Thyroid gland (tissue), 4 donors: ENCODE results near the gene EML6. TPM values are rescaled to one million over a fixed set of nuclear protein-coding genes. Genes with fewer than 3 reads are reported as not detected.
A peak's percentile ranks its signal among the peaks of the same experiment; 100 is the strongest.

Experiments
- DNase-seq, 2 donors: peaks; one replicate each; pipeline ENCODE4 v3.0.0-alpha.2; 2019
- H3K27ac ChIP-seq, 3 donors: fragments of 200-600 bp; sonication (generic); 1 replicate in 2 of 3; 2 replicates in 1 of 3; pipeline ENCODE4 v1.5.1; 2016 to 2019; ENCODE audit warnings: mild to moderate bottlenecking in 1 of 3, moderate library complexity in 1 of 3
- H3K27me3 ChIP-seq: fragments of 200-600 bp; sonication (generic); one replicate; pipeline ENCODE4 v1.5.1; 2019
- H3K36me3 ChIP-seq, 2 donors: fragments of 200-600 bp; sonication (generic); one replicate each; pipeline ENCODE4 v1.5.1; 2016 to 2019
- H3K4me1 ChIP-seq, 2 donors: fragments of 200-600 bp; sonication (generic); one replicate each; pipeline ENCODE4 v1.5.1; 2017 to 2019
- H3K4me3 ChIP-seq, 3 donors: fragments of 200-600 bp; sonication (generic); replicated peaks in 1 of 3; 1 replicate in 2 of 3; 2 replicates in 1 of 3; pipeline ENCODE4 v1.5.1; 2016; ENCODE audit warnings: mild to moderate bottlenecking in 1 of 3
- H3K9me3 ChIP-seq: fragments of 200-600 bp; sonication (generic); one replicate; pipeline ENCODE4 v1.5.1; 2017
- CTCF ChIP-seq, 6 experiments: fragments of 200-600 bp in 3 of 6; fragments of 450-650 bp in 3 of 6; sonication (generic) in 3 of 6; IDR thresholded peaks; one replicate each; pipeline ENCODE4 v1.5.1; 2016 to 2019; ENCODE audit warnings: antibody characterized with exemption in 6 of 6, mild to moderate bottlenecking in 2 of 6, inconsistent platforms in 1 of 6, moderate library complexity in 1 of 6
- POLR2A ChIP-seq, 2 donors: fragments of 450-650 bp; IDR thresholded peaks; one replicate each; pipeline ENCODE4 v1.6.1; 2017; ENCODE audit warnings: antibody characterized with exemption in 2 of 2, mild to moderate bottlenecking in 2 of 2, moderate library complexity in 1 of 2
- WGBS, 2 donors: methylation state at CpG; one replicate each; pipeline ENCODE4 v1.1.5; 2017; 5-methylcytosine and 5-hydroxymethylcytosine counted together
- intact Hi-C: fragments of 100-400 bp; cut with DNase I; formaldehyde crosslinking; loops from one replicate; pipeline ENCODE4 v1.15.1; 2023
- total RNA-seq, 4 donors: library from RNA; depleted of rRNA; stranded (reverse); fragments of >200 nt; gene quantifications; one replicate each; pipeline ENCODE4 v1.2.3, GENCODE V29; 2016

EML6 gene
- total RNA-seq, 4 donors from 2014 or later: 5.6 to 24.8 (median 20.3) TPM

GRCh38 chr2:54954158-54954557 is 230.7 kb downstream of the EML6 start:
- no peaks in the 10 kb centered on the region for H3K9me3 ChIP-seq
- H3K4me1 ChIP-seq: peaks cover 19 to 22% of the 10 kb centered on the region in 2 donors
- H3K4me3 ChIP-seq: no peak overlapping the region
- no peak for DNase-seq
- no peaks in the 10 kb centered on the region for H3K36me3 ChIP-seq
- TF ChIP-seq CTCF (IDR thresholded peaks at IDR 0.05) (no peak), POLR2A (IDR thresholded peaks at IDR 0.05) (no peak)
- 88 to 96% methylated on average over 4 to 8 of the region's 8 CpGs for WGBS, 2 donors
- H3K27me3 ChIP-seq: no peaks in the 10 kb centered on the region
- no peak overlapping the region for H3K27ac ChIP-seq
- intact Hi-C loops: no loop called here

- H3K4me3 ChIP-seq: no peak overlapping the region
- H3K36me3 ChIP-seq: no peaks in the 10 kb centered on the region
- no peaks in the 10 kb centered on the region for H3K27me3 ChIP-seq
- WGBS, 2 donors: 96% methylated on average over 3 of the region's 3 CpGs
- DNase-seq: no peak
- intact Hi-C loops: no loop called here
- H3K9me3 ChIP-seq: no peaks in the 10 kb centered on the region
- peaks cover 17 to 19% of the 10 kb centered on the region in 2 donors for H3K4me1 ChIP-seq
- peak overlapping the region in 2 of 3 donors; percentile 65 to 77 for H3K27ac ChIP-seq
- TF ChIP-seq POLR2A (IDR thresholded peaks at IDR 0.05) (no peak), CTCF (IDR thresholded peaks at IDR 0.05) (no peak)
Measured at GRCh38 chr2:54954705-54955357, 231.4 kb downstream of the EML6 start.

- no peaks in the 10 kb centered on the region for H3K27me3 ChIP-seq
- 47 to 50% methylated on average over 9 of the region's 9 CpGs for WGBS, 2 donors
- intact Hi-C loops: no loop called here
- H3K4me3 ChIP-seq: no peak overlapping the region
- no peak for TF ChIP-seq POLR2A (IDR thresholded peaks at IDR 0.05)
- H3K4me1 ChIP-seq: peaks cover 17 to 19% of the 10 kb centered on the region in 2 donors
- H3K27ac ChIP-seq: peak overlapping the region; percentile 65 to 83 (median 77)
- DNase-seq: peak in 1 of 2 donors; percentile 39
- H3K36me3 ChIP-seq: no peaks in the 10 kb centered on the region
- no peaks in the 10 kb centered on the region for H3K9me3 ChIP-seq
Measured at GRCh38 chr2:54955358-54956110, 232.1 kb downstream of the EML6 start.

- Histone ChIP-seq H3K27me3 (no peaks in the 10 kb centered on the region), H3K4me1 (peaks cover 17 to 19% of the 10 kb centered on the region in 2 donors), H3K36me3 (no peaks in the 10 kb centered on the region), H3K4me3 (no peak overlapping the region), H3K9me3 (no peaks in the 10 kb centered on the region), H3K27ac (peak overlapping the region; percentile 65 to 83 (median 77))
- intact Hi-C loops: no loop called here
- DNase-seq: no peak
- 30 to 46% methylated on average over 2 of the region's 2 CpGs for WGBS, 2 donors
- no peak for TF ChIP-seq POLR2A (IDR thresholded peaks at IDR 0.05)
- TF ChIP-seq CTCF (IDR thresholded peaks at IDR 0.05): no peak
Measured at GRCh38 chr2:54956111-54956627, 232.7 kb downstream of the EML6 start.

GRCh38 chr2:54957321-54957999 is 234.0 kb downstream of the EML6 start:
- peak overlapping the region in 1 of 3 donors; percentile 77 for H3K27ac ChIP-seq
- WGBS, 2 donors: 93 to 94% methylated on average over 17 of the region's 18 CpGs
- intact Hi-C loops: no loop called here
- no peak overlapping the region for H3K4me3 ChIP-seq
- no peaks in the 10 kb centered on the region for H3K9me3 ChIP-seq
- H3K27me3 ChIP-seq: no peaks in the 10 kb centered on the region
- H3K36me3 ChIP-seq: no peaks in the 10 kb centered on the region
- no peak for TF ChIP-seq POLR2A (IDR thresholded peaks at IDR 0.05)
- TF ChIP-seq CTCF (IDR thresholded peaks at IDR 0.05): no peak
- peaks cover 17 to 19% of the 10 kb centered on the region in 2 donors for H3K4me1 ChIP-seq
- no peak for DNase-seq
